Mesodermal cell (in vitro differentiated cells): ENCODE data around the gene ID1.
"Not testable (repeated sequence)": the region's sequence is repeated elsewhere in the genome, so short reads cannot be mapped to it uniquely, and the experiment has no call there.

Source experiments
- H3K27ac ChIP-seq: 2 replicates; pipeline ENCODE4 v1.7.0; 2013; ENCODE audit warnings: mild to moderate bottlenecking, low read depth, low read length, moderate library complexity; ENCODE audit not compliant: severe bottlenecking
- H3K36me3 ChIP-seq: 2 replicates; pipeline ENCODE4 v1.7.1; 2013; ENCODE audit warnings: mild to moderate bottlenecking, low read length, moderate library complexity; ENCODE audit not compliant: control insufficient read depth, insufficient read depth
- H3K4me1 ChIP-seq: one replicate; pipeline ENCODE4 v1.7.1; 2013; ENCODE audit warnings: mild to moderate bottlenecking, low read length; ENCODE audit not compliant: insufficient read depth, control insufficient read depth, poor library complexity, severe bottlenecking
- H3K4me3 ChIP-seq: 2 replicates; pipeline ENCODE4 v1.7.0; 2013; ENCODE audit warnings: low read length, control low read depth, mild to moderate bottlenecking; ENCODE audit not compliant: insufficient read depth, poor library complexity, severe bottlenecking; ENCODE audit errors: extremely low read depth
- H3K9me3 ChIP-seq: 2 replicates; pipeline ENCODE4 v1.7.1; 2013; ENCODE audit warnings: mild to moderate bottlenecking, low read length, moderate library complexity; ENCODE audit not compliant: control insufficient read depth
- WGBS, 2 experiments: methylation state at CpG; one replicate each; pipeline ENCODE4 v1.1.5; 2013; ENCODE audit warnings: missing lambda C conversion rate in 2 of 2; ENCODE audit not compliant: insufficient coverage in 2 of 2; 5-methylcytosine and 5-hydroxymethylcytosine counted together

Gene ID1

DNA sequence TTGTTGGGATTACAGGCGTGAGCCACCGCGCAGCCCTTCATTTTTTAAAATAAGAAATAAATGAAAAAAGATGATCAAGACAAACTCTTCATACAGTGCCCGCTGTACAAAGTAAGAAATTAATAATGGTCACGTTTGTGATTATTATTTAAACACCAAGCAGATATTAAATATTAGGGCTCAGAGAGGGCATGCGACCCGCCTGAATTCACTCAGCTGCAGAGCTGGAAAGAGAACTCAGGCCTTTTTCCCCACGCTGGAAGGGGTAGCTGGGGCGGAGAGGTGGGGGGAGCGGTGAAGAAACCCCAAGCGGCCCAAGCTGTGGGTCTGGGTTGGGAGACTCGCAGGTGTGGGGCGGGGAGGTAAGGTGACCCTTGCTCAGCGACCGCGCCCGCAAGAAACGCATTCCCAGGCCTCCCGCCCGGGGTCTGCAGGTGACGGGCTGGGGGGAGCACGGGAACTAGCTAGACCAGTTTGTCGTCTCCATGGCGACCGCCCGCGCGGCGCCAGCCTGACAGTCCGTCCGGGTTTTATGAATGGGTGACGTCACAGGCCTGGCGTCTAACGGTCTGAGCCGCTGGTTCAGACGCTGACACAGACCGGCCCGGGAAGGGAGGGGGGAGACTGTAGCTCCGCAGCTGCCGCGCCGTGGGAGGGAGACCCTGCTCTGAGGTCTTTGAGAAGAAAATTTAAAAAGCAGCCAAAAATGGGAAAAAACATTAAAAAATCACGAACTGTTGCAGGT is 1.1 kb upstream of the ID1 start:
- WGBS, 2 experiments, result 4% methylated on average over 31 to 37 of the region's 43 CpGs
- H3K36me3 ChIP-seq, result peaks cover 19% of the 10 kb centered on the region
- peak overlapping the region; percentile 91 for H3K4me3 ChIP-seq
- H3K4me1 ChIP-seq, result peaks cover 27% of the 10 kb centered on the region
- peak overlapping the region; percentile 99 for H3K27ac ChIP-seq
- H3K9me3 ChIP-seq, result no peaks in the 10 kb centered on the region

DNA sequence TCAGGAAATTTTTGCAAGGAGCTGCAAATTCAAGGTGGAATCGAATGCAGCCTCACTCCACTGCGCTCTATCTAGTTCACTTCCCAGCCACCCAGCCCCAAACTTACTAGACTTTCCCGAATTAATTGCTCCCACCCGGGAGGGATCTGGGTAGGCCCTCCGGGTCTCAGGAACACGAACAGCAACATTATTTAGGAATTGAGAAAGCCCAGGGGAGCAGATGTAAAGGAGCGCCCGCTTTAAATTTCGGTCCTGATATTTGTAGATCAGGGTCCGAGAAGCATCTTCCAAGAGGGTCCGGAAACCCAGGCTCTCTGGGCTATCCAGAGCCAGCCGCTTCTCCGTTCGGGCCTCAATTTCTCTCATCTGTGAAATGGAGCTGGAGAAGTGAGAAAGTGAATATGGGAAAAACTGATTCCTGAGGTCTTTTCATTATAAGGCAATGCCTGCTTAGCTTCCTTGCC is 490 bp upstream of the ID1 start:
- Histone ChIP-seq H3K4me3 (peak overlapping the region; percentile 91), H3K4me1 (peaks cover 27% of the 10 kb centered on the region), H3K9me3 (no peaks in the 10 kb centered on the region), H3K27ac (peak overlapping the region; percentile 99), H3K36me3 (peaks cover 19% of the 10 kb centered on the region)
- 2 to 4% methylated on average over 10 to 13 of the region's 14 CpGs for WGBS, 2 experiments

DNA sequence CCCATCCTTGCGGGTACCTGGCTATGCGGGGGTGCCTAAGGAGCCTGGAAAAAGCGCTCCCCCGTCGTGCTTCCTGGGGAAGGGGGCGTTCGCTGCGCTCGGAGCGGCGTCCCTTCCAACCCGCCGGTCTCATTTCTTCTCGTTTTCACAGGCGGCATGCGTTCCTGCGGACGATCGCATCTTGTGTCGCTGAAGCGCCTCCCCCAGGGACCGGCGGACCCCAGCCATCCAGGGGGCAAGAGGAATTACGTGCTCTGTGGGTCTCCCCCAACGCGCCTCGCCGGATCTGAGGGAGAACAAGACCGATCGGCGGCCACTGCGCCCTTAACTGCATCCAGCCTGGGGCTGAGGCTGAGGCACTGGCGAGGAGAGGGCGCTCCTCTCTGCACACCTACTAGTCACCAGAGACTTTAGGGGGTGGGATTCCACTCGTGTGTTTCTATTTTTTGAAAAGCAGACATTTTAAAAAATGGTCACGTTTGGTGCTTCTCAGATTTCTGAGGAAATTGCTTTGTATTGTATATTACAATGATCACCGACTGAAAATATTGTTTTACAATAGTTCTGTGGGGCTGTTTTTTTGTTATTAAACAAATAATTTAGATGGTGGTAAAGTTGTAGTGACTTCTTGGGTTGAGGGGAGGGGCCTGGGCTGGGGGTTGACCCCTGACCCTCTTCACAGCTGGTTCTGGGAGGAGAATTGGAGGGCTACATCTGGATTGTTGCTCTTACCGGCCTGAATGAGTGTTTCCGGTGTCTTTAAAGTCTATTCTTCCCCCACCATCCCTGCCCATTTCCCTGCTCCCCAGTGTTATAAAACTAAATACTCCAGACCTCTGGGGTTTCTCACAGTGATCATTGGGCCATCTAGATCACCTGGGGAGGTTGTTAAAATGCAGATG is 1.1 kb downstream of the ID1 start:
- Histone ChIP-seq H3K27ac (peak overlapping the region; percentile 99), H3K36me3 (peaks cover 19% of the 10 kb centered on the region), H3K4me1 (peaks cover 33% of the 10 kb centered on the region), H3K9me3 (no peaks in the 10 kb centered on the region), H3K4me3 (peak overlapping the region; percentile 91)
- 0 to 1% methylated on average over 23 to 26 of the region's 39 CpGs for WGBS, 2 experiments

DNA sequence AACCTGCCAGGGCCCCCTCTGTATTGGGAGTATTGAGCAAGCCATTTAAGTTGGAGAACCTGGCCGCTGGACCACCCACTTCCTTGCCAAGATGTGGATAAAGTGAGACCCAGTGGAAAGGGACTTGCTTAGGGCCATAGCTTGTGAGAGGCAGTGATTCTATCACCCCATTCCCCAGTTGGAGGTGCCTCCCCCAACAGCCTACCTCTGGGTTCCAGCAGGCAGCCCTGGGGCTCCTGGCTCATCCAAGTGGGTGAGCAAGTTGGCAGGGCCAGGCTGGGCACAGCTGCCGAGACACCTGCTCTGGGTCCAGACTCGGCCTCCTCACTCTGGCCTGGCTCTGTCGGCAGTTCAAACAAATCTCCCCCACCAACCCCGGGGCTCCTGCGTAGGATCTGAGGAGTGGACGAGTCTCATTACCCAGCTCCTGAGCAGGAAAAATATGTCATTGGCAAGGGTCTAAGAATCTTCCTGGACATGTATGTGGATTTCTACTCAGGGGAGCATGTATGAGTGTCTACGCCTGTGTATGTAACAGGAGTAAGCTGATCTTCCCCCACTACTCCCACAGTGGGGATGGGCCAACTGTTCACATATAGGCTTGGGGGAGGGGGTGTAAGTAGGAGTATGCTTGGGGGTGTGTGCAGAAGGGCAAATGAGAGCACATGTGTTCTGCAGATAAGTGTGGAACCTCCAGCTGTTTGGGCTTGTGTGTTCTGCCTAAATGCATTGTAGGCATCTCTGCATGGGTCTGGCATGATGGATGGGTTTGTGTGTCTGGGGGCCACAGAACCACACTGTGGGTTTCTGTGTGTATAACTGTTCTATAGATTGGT is 1.9 kb downstream of the ID1 start:
- WGBS, 2 experiments, result 3 to 13% methylated on average over 4 to 5 of the region's 8 CpGs
- Histone ChIP-seq H3K27ac (peak overlapping the region; percentile 99), H3K4me3 (peak overlapping the region; percentile 91), H3K36me3 (peaks cover 19% of the 10 kb centered on the region), H3K4me1 (peaks cover 31% of the 10 kb centered on the region), H3K9me3 (no peaks in the 10 kb centered on the region)

DNA sequence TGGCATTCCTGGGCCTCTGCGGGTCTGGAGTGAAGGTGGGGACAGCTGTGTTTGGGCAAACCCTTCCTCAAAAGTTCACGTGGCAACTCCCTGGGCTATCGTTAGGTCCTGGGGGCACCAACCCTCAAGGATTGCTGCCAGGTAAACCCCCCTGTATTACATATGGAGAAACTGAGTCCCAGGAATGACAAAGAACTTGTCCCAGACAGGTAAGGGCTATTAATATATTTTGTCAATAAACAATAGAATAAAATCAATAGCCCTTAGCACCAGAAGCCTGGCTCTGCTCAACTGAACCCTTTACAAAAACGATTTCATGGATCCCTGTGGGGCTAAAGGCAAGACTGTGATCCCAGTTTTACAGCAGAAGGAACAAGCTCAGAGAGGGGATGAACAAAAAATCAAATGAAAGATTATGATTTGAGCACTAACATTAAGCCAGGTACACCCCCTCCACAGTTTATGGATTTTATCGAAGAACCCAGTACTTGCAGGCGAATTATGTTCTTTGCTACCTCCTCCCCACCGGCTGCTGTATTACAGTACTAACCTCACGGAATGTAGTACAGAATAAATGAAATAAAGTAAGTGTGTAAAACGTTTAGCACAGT is 2.7 kb downstream of the ID1 start:
- 35 to 60% methylated on average over 2 to 4 of the region's 9 CpGs for WGBS, 2 experiments

DNA sequence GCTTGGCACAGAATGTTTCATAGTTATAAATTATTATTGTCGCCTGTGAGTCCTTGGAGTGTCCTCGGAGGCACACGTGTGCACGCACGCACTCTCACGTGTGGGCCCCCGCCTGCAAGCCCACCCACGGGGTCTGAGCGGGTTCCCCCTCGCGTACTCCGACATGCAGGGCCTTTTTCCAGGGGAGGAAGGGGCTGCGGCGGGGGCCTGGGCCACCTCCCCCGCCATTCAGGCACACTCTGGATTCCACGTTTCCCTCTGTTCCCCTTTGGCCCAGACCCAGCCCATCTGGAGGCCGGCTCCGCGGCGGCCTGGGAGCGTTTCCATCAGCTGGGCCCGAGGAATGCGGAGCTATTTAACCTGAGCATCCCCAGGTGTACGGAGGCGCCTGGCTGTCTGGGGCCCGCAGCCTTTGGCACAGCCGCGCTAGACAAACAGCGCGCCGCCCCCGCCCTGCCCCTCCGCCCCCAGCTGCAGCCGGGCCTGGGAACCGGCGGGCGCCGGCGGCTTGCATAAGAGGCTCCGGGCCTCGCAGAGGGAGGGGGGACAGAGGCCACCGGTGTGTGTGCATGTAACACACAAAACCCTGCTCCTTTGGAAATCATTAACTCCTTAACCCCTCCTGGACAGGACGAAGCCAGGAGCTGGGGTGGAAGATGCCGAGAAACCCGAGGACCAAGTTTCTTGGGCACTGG is 3.3 kb downstream of the ID1 start:
- WGBS, 2 experiments, result 13 to 14% methylated on average over 30 to 35 of the region's 45 CpGs
- H3K27ac ChIP-seq, result peak overlapping the region; percentile 99
- H3K4me1 ChIP-seq, result peaks cover 23% of the 10 kb centered on the region
- peak overlapping the region; percentile 91 for H3K4me3 ChIP-seq
- no peaks in the 10 kb centered on the region for H3K9me3 ChIP-seq
- H3K36me3 ChIP-seq, result peaks cover 19% of the 10 kb centered on the region

More for the DNA sequence above, 2.7 kb downstream of the ID1 start:
- Histone ChIP-seq H3K4me1 (peaks cover 29% of the 10 kb centered on the region), H3K9me3 (no peaks in the 10 kb centered on the region), H3K27ac (peak overlapping the region; percentile 99), H3K4me3 (peak overlapping the region; percentile 91), H3K36me3 (peaks cover 19% of the 10 kb centered on the region)

DNA sequence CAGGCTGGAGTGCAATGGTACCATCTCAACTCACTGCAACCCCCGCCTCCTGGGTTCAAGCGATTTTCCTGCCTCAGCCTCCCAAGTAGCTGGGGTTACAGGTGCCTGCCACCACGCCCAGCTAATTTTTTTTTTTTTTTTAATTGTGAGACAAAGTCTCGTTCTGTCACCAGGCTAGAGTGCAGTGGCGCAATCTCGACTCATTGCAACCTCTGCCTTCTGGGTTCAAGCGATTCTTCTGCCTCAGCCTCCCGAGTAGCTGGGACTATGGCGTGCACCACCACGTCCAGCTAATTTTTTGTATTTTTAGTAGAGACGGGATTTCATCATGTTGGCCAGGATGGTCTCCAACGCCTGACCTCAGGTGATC is 7.2 kb downstream of the ID1 start:
- H3K36me3 ChIP-seq, H3K9me3 ChIP-seq, H3K27ac ChIP-seq, H3K4me3 ChIP-seq: not testable (repeated sequence)
- H3K4me1 ChIP-seq, result peaks cover 20% of the 10 kb centered on the region
- WGBS, 2 experiments, result 94 to 99% methylated on average over 9 to 11 of the region's 12 CpGs

DNA sequence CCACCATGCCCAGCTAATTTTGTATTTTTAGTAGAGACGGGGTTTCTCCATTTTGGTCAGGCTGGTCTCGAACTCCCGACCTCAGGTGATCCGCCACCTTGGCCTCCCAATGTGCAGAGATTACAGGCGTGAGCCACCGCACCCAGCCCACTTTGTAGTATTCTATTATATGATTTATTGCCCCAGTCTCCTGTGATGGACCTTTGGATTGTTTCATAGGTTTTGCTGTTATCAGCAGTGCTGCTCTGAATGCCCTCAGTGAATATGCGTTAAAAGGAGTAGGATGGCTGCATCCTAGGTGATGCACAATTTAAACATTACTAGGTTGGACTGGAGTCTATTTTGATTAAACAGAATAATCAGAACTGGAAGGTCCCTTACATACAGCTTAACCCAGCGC is 10.3 kb downstream of the ID1 start:
- H3K27ac ChIP-seq, result no peak overlapping the region
- no peaks in the 10 kb centered on the region for H3K36me3 ChIP-seq
- peaks cover 7% of the 10 kb centered on the region for H3K4me1 ChIP-seq
- 90 to 100% methylated on average over 1 to 2 of the region's 8 CpGs for WGBS, 2 experiments
- no peaks in the 10 kb centered on the region for H3K9me3 ChIP-seq
- no peak overlapping the region for H3K4me3 ChIP-seq

DNA sequence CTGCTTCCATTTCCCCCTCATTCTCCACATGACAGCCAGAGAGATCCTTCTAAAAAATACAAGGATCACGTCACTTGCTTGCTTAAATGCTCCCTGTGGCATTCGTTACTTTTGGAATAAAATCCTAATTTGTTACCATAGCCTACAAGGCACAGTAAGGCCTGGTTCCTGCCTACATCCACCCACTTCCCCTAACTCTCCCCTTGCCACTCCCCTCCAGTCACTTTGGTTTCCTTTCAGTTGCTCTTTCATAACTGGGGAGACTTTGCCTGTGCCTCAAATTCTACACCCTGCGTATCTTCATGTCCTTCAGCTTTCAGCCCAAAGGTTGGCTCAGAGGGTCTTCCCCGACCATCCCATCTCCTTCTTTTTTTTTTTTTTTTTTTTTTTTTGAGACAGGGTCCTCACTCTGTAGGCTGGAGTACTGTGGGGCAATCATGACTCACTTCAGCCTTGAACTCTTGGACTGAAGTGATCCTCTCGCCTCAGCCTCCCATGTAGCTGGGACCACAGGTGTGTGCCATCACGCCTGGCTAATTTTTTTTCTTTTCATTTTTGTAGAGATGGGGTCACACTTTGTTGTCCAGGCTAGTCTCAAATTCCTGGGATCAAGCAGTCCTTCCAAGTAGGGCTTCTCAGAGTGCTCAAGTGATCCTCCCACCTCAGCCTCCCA is 12.5 kb downstream of the ID1 start:
- Histone ChIP-seq H3K9me3 (no peaks in the 10 kb centered on the region), H3K36me3 (no peaks in the 10 kb centered on the region), H3K4me3 (no peak overlapping the region), H3K4me1 (no peaks in the 10 kb centered on the region), H3K27ac (no peak overlapping the region)
- WGBS, 2 experiments, result 86 to 93% methylated on average over 4 of the region's 6 CpGs
